Measurements from ENCODE around the gene TBCK.

DNA sequence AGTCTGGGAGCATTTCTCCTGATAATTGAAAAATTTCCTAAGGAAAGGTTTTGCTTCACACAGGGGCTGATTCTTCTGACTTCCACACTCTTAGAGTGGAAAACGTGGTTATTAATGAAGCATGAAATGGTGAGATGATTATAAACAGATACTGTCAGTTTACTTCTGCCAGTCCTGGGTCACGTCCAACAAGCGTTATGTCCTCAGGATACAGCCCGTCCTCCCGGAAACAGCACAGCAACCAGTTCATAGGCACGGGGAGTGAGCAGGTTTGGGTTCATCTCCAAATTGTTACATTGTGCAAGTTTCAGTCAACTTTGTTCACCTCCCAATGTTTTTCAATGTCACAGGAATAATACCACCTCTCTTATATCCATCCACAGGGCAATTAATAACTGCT lies 321.9 kb downstream of the TBCK start:
- no peak for TF ChIP-seq JUN (IDR thresholded peaks at IDR 0.05; ENCODE audit: low read depth, low read length)
- TF ChIP-seq POLR2A (IDR thresholded peaks at IDR 0.05; ENCODE audit: control extremely low read depth in 1 of 2, low read depth in 2 of 2, low read length in 2 of 2) = no peak
- no peak for TF ChIP-seq CTCF (IDR thresholded peaks at IDR 0.05; ENCODE audit: control extremely low read depth in 1 of 3, insufficient read depth in 1 of 3, low read depth in 1 of 3, low read length in 3 of 3)
- no peak for TF ChIP-seq POLR2AphosphoS5 (IDR thresholded peaks at IDR 0.05; ENCODE audit: low read depth, low read length)
- no peak for TF ChIP-seq EZH2 (IDR thresholded peaks at IDR 0.05; ENCODE audit: low read depth, low read length, severe bottlenecking)
- TF ChIP-seq SUZ12 (IDR thresholded peaks at IDR 0.05; ENCODE audit: low read length) = no peak
- TF ChIP-seq BCL11A (IDR thresholded peaks at IDR 0.05; ENCODE audit: low read depth in 2 of 2, low read length in 2 of 2) = no peak
- TF ChIP-seq YY1 (IDR thresholded peaks at IDR 0.05; ENCODE audit: low read depth, low read length) = no peak
- TF ChIP-seq EP300 (IDR thresholded peaks at IDR 0.05; ENCODE audit: borderline replicate concordance in 1 of 2, low read depth in 2 of 2, low read length in 2 of 2) = no peak
- no peak for TF ChIP-seq GABPA (IDR thresholded peaks at IDR 0.05; ENCODE audit: borderline replicate concordance, insufficient read depth, low read length)
- no peak for TF ChIP-seq SRF (IDR thresholded peaks at IDR 0.05; ENCODE audit: low read depth, low read length)
- TF ChIP-seq JUND (IDR thresholded peaks at IDR 0.05; ENCODE audit: low read length) = no peak
